ENCODE results near the gene CD33.

Gene CD33

DNA sequence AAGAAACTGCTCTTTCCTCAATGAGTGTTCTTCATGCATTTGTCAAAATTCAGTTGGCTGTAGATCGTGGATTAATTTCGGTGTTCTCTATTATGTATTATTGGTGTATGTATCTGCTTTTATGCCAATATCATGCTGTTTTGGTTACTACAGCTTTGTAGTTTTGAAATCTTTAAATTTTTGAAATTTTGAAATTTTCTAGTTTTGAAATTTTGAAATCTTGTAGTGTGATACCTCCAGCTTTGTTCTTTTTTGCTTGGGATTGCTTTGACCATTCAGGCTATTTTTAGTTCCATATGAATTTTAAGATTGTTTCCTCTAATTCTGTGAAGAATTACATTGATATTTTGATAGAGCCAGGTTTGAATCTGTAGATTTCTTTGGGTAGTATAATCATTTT, 3.1 kb downstream of the CD33 start:
- Histone ChIP-seq H3K4me1 (no peaks in the 10 kb centered on the region), H3K4me3 (ENCODE audit: low read depth, low read length) (no peak overlapping the region), H3K27me3 (peaks cover 16% of the 10 kb centered on the region), H3K36me3 (no peaks in the 10 kb centered on the region), H3K9me3 (no peaks in the 10 kb centered on the region)
- no peak for DNase-seq
- TF ChIP-seq, protein P1, sequence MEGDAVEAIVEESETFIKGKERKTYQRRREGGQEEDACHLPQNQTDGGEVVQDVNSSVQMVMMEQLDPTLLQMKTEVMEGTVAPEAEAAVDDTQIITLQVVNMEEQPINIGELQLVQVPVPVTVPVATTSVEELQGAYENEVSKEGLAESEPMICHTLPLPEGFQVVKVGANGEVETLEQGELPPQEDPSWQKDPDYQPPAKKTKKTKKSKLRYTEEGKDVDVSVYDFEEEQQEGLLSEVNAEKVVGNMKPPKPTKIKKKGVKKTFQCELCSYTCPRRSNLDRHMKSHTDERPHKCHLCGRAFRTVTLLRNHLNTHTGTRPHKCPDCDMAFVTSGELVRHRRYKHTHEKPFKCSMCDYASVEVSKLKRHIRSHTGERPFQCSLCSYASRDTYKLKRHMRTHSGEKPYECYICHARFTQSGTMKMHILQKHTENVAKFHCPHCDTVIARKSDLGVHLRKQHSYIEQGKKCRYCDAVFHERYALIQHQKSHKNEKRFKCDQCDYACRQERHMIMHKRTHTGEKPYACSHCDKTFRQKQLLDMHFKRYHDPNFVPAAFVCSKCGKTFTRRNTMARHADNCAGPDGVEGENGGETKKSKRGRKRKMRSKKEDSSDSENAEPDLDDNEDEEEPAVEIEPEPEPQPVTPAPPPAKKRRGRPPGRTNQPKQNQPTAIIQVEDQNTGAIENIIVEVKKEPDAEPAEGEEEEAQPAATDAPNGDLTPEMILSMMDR (IDR thresholded peaks at IDR 0.05; ENCODE audit: low read depth, low read length): no peak

DNA sequence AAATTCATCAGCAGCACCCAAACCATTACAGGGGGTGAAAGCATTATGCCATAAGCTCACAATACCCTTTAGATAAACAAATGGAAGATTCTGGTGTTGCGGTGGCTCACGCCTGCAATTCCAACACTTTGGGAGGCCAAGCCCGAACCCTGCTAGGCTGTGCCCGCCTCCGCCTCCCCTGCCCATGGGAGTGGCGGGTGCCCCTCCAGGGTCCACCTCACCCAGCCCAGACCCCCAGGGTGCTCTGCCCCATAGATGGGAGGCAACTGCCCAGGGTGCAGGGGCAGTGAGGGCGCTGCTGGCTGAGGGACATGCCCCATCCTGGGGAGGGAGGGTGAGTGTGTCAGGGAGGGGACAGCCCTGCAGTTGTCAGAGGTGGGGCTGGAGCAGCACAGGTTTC, 16.0 kb downstream of the CD33 start:
- no peaks in the 10 kb centered on the region for H3K4me1 ChIP-seq
- H3K27me3 ChIP-seq: peaks cover 18% of the 10 kb centered on the region
- H3K9me3 ChIP-seq: no peaks in the 10 kb centered on the region
- TF ChIP-seq, protein P1 (IDR thresholded peaks at IDR 0.05; ENCODE audit: low read depth, low read length): no peak
- no peak overlapping the region for H3K4me3 ChIP-seq (ENCODE audit: low read depth, low read length)
- H3K36me3 ChIP-seq: no peaks in the 10 kb centered on the region
- no peak for DNase-seq

DNA sequence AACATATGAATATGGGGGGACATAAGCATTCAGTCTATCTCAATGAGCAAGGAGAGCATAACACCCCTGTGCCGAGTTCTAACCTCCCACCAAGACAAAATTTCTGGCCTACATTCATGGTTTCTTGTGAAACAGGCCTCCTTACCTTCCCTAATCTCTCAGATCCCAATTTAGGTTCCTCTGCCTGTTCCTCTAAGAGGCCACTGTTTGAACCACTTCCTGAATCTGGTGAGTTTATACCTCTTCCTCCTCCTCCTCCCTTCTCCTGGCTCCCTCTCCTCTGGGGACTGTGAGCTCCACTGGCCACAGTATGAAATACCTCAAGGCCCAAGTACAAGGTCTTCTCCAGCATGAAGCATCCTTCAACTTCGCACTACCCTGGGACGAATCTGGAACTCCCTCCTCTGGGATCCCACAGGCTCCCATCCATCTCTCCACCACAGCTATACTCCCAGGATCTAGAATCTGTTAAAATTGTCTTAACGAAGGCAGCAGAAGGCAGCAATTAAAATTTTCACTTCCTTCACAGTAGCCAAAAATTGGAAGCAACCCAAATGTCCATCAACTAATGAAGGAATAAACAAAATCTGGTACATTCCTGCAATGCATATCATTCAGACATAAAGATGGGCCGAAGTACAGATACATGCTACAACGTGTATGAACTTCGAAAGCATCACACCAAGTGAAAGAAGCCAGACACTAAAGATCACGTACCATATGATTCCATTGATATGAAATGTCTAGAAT, 18.2 kb downstream of the CD33 start:
- TF ChIP-seq, protein P1 (IDR thresholded peaks at IDR 0.05; ENCODE audit: low read depth, low read length): no peak
- no peak for DNase-seq
- Histone ChIP-seq H3K9me3 (no peaks in the 10 kb centered on the region), H3K4me3 (ENCODE audit: low read depth, low read length) (no peak overlapping the region), H3K4me1 (no peaks in the 10 kb centered on the region), H3K27me3 (peaks cover 18% of the 10 kb centered on the region), H3K36me3 (no peaks in the 10 kb centered on the region)

DNA sequence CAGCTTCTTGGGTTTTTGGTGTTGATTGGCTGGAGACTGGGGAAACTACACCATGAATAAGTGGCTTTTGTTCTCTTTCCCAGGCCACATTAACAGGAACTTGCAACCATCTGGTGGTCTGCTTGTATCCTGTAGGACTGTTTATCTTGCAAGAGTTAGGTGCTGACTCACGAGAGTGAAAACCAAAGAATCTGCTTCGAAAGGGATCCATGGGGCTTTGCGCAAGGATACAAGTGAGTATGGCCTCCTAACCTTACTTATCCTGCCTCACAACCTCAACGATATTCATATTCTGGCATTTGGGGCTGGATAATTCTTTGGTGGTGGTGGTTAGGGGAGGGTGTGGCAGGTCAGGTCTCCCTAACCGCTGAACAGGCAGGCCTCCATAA, 21.3 kb downstream of the CD33 start:
- H3K4me3 ChIP-seq (ENCODE audit: low read depth, low read length): no peak overlapping the region
- TF ChIP-seq, protein P1 (IDR thresholded peaks at IDR 0.05; ENCODE audit: low read depth, low read length): no peak
- DNase-seq: no peak
- no peaks in the 10 kb centered on the region for H3K36me3 ChIP-seq
- peaks cover 6% of the 10 kb centered on the region; the same call in 1 of the 2 replicates for H3K27me3 ChIP-seq
- no peaks in the 10 kb centered on the region for H3K4me1 ChIP-seq
- H3K9me3 ChIP-seq: no peaks in the 10 kb centered on the region

DNA sequence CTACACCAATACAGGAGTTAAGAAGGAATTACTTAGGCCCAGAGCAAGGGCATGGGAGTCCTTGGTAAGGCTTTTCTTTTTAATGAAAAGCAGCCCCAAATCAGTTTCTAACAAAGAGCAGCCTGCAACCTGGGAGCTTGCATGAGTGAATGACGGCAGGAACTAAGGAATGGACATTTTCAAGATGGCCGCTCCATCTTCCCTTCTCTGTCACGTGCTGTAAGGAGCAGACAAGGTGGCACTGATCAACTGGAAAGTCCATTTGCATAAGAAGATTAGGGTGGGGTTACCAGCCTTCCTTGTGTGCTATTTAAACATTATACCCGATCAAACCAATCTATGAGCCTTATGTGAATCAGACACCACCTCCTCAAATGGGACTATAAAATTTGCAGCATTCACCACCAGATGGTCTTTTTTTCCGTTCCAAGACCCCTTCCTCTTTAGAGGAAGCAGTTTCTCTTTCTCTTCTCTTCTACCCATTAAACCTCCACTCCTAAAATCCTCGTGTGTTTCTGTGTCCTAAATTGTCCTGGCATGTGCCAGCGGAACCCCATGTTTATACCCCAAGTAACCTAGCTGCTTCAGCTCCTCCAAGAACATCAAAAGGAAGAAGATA, 23.2 kb downstream of the CD33 start:
- DNase-seq: no peak
- H3K9me3 ChIP-seq: no peaks in the 10 kb centered on the region
- no peaks in the 10 kb centered on the region for H3K4me1 ChIP-seq
- TF ChIP-seq, protein P1 (IDR thresholded peaks at IDR 0.05; ENCODE audit: low read depth, low read length): no peak
- H3K27me3 ChIP-seq: peaks cover 4% of the 10 kb centered on the region; the same call in 1 of the 2 replicates
- no peaks in the 10 kb centered on the region for H3K36me3 ChIP-seq
- H3K4me3 ChIP-seq (ENCODE audit: low read depth, low read length): no peak overlapping the region

Data from BE2C (cell line).